Muscle layer of duodenum (tissue), 2 donors: ENCODE data around the gene LPP.

Experiments
- H3K27ac ChIP-seq: one replicate; pipeline ENCODE4 v1.7.0; 2013; ENCODE audit warnings: mild to moderate bottlenecking, low read length
- H3K27me3 ChIP-seq: one replicate; pipeline ENCODE4 v1.7.0; 2013; ENCODE audit warnings: low read depth, mild to moderate bottlenecking, control low read depth, low read length
- H3K36me3 ChIP-seq, 2 donors: one replicate each; pipeline ENCODE4 v1.7.0; 2013; ENCODE audit warnings: low read length in 2 of 2, control low read depth in 1 of 2, mild to moderate bottlenecking in 1 of 2; ENCODE audit not compliant: insufficient read depth in 2 of 2, control insufficient read depth in 1 of 2
- H3K4me1 ChIP-seq, 2 donors: one replicate each; pipeline ENCODE4 v1.7.0; 2013; ENCODE audit warnings: low read length in 2 of 2, mild to moderate bottlenecking in 2 of 2, control low read depth in 1 of 2, moderate library complexity in 1 of 2; ENCODE audit not compliant: insufficient read depth in 2 of 2, control insufficient read depth in 1 of 2
- H3K4me3 ChIP-seq, 2 donors: one replicate each; pipeline ENCODE4 v1.7.0; 2013; ENCODE audit warnings: low read length in 2 of 2, low read depth in 1 of 2, mild to moderate bottlenecking in 1 of 2
- H3K9me3 ChIP-seq, 2 donors: one replicate each; pipeline ENCODE4 v1.7.0; 2013; ENCODE audit warnings: low read length in 2 of 2, control low read depth in 1 of 2, mild to moderate bottlenecking in 1 of 2; ENCODE audit not compliant: control insufficient read depth in 1 of 2
- donor health status: healthy.

Gene LPP

GRCh38 chr3:188170461-188171459 lies 16.8 kb downstream of the LPP start:
- Histone ChIP-seq H3K27ac (no peak overlapping the region), H3K9me3 (no peaks in the 10 kb centered on the region)

GRCh38 chr3:188171682-188172467 lies 17.9 kb downstream of the LPP start:
- H3K4me3 ChIP-seq, result no peak overlapping the region
- H3K27ac ChIP-seq, result peak overlapping the region; percentile 54
- no peaks in the 10 kb centered on the region for H3K9me3 ChIP-seq
- no peaks in the 10 kb centered on the region for H3K27me3 ChIP-seq
- H3K4me1 ChIP-seq, result peaks cover 10 to 22% of the 10 kb centered on the region in 2 donors
- no peaks in the 10 kb centered on the region for H3K36me3 ChIP-seq

More at GRCh38 chr3:188170461-188171459, 16.8 kb downstream of the LPP start:
- Histone ChIP-seq H3K36me3 (no peaks in the 10 kb centered on the region), H3K4me1 (peaks cover 7 to 27% of the 10 kb centered on the region in 2 donors), H3K4me3 (no peak overlapping the region), H3K27me3 (no peaks in the 10 kb centered on the region)

GRCh38 chr3:188174317-188175044 lies 20.5 kb downstream of the LPP start:
- Histone ChIP-seq H3K4me1 (peaks cover 10 to 30% of the 10 kb centered on the region in 2 donors), H3K27ac (no peak overlapping the region), H3K36me3 (no peaks in the 10 kb centered on the region), H3K27me3 (no peaks in the 10 kb centered on the region), H3K9me3 (no peaks in the 10 kb centered on the region), H3K4me3 (no peak overlapping the region)

- H3K4me1 ChIP-seq, result peaks cover 3 to 34% of the 10 kb centered on the region in 2 donors
- H3K27me3 ChIP-seq, result no peaks in the 10 kb centered on the region
- no peak overlapping the region for H3K27ac ChIP-seq
- H3K36me3 ChIP-seq, result peaks cover 0 to 4% of the 10 kb centered on the region in 2 donors
- H3K4me3 ChIP-seq, result no peak overlapping the region
- no peaks in the 10 kb centered on the region for H3K9me3 ChIP-seq
Observed at GRCh38 chr3:188176476-188176875, 22.5 kb downstream of the LPP start.

- H3K36me3 ChIP-seq, result peaks cover under 1 to 4% of the 10 kb centered on the region in 2 donors
- H3K4me3 ChIP-seq, result no peak overlapping the region
- no peaks in the 10 kb centered on the region for H3K9me3 ChIP-seq
- no peaks in the 10 kb centered on the region for H3K27me3 ChIP-seq
- H3K27ac ChIP-seq, result peak overlapping the region; percentile 78
- peaks cover 3 to 30% of the 10 kb centered on the region in 2 donors for H3K4me1 ChIP-seq
Observed at GRCh38 chr3:188176884-188177283, 22.9 kb downstream of the LPP start.

GRCh38 chr3:188177721-188178120 lies 23.8 kb downstream of the LPP start:
- Histone ChIP-seq H3K36me3 (peaks cover 4% of the 10 kb centered on the region in 2 donors), H3K4me3 (no peak overlapping the region), H3K4me1 (peaks cover 3 to 25% of the 10 kb centered on the region in 2 donors), H3K27me3 (no peaks in the 10 kb centered on the region), H3K9me3 (no peaks in the 10 kb centered on the region), H3K27ac (peak overlapping the region; percentile 78)

- Histone ChIP-seq H3K9me3 (no peaks in the 10 kb centered on the region), H3K4me3 (no peak overlapping the region), H3K36me3 (peaks cover 4% of the 10 kb centered on the region in 2 donors), H3K4me1 (peaks cover 3 to 32% of the 10 kb centered on the region in 2 donors), H3K27ac (peak overlapping the region; percentile 78), H3K27me3 (no peaks in the 10 kb centered on the region)
Observed at GRCh38 chr3:188178293-188178936, 24.5 kb downstream of the LPP start.

GRCh38 chr3:188179006-188179966 lies 25.3 kb downstream of the LPP start:
- no peaks in the 10 kb centered on the region for H3K9me3 ChIP-seq
- H3K27ac ChIP-seq, result peak overlapping the region; percentile 78
- peaks cover 4% of the 10 kb centered on the region in 2 donors for H3K36me3 ChIP-seq
- no peaks in the 10 kb centered on the region for H3K27me3 ChIP-seq
- peaks cover 3 to 32% of the 10 kb centered on the region in 2 donors for H3K4me1 ChIP-seq
- H3K4me3 ChIP-seq, result peak overlapping the region in 1 of 2 donors; percentile 39

- Histone ChIP-seq H3K4me1 (peaks cover 7 to 35% of the 10 kb centered on the region in 2 donors), H3K27ac (peak overlapping the region; percentile 78)
Observed at GRCh38 chr3:188180114-188180513, 26.2 kb downstream of the LPP start.

More at GRCh38 chr3:188180114-188180513, 26.2 kb downstream of the LPP start:
- H3K36me3 ChIP-seq, result peaks cover 4% of the 10 kb centered on the region in 2 donors
- H3K27me3 ChIP-seq, result no peaks in the 10 kb centered on the region
- H3K4me3 ChIP-seq, result peak overlapping the region in 1 of 2 donors; percentile 10
- no peaks in the 10 kb centered on the region for H3K9me3 ChIP-seq
